ENCODE results near the gene APLF.

DNA sequence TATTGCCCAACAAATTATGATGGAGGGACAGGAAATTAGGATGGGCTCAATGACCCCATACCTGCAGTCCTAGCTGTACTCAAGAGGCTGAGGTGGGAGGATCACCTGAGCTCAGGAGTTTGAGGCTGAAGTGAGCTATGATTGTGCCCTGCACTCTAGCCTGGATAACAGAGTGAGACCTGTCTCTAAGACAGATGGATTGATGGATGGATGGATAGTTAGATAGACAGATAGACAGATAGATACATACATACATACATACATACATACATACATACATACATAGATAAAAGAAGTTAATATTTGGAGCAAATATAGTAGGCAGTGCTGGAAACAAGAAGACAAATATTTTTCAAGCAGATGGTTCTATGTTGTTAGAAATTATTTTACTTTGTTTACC lies 97.9 kb downstream of the APLF start:
- TF ChIP-seq, protein P1, sequence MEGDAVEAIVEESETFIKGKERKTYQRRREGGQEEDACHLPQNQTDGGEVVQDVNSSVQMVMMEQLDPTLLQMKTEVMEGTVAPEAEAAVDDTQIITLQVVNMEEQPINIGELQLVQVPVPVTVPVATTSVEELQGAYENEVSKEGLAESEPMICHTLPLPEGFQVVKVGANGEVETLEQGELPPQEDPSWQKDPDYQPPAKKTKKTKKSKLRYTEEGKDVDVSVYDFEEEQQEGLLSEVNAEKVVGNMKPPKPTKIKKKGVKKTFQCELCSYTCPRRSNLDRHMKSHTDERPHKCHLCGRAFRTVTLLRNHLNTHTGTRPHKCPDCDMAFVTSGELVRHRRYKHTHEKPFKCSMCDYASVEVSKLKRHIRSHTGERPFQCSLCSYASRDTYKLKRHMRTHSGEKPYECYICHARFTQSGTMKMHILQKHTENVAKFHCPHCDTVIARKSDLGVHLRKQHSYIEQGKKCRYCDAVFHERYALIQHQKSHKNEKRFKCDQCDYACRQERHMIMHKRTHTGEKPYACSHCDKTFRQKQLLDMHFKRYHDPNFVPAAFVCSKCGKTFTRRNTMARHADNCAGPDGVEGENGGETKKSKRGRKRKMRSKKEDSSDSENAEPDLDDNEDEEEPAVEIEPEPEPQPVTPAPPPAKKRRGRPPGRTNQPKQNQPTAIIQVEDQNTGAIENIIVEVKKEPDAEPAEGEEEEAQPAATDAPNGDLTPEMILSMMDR (IDR thresholded peaks at IDR 0.05; ENCODE audit: low read depth, low read length) = no peak
- no peak for TF ChIP-seq POLR2A (IDR thresholded peaks at IDR 0.05; ENCODE audit: extremely low read depth, insufficient read length)
- TF ChIP-seq, protein P2, sequence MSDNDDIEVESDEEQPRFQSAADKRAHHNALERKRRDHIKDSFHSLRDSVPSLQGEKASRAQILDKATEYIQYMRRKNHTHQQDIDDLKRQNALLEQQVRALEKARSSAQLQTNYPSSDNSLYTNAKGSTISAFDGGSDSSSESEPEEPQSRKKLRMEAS (IDR thresholded peaks at IDR 0.05; ENCODE audit: low read depth, low read length) = no peak
